CD14-positive monocyte (primary cell): Measurements from ENCODE around the gene DPH1. TPM values are rescaled to one million over a fixed set of nuclear protein-coding genes. Genes with fewer than 3 reads are reported as not detected.

ENCODE experiments used
- DNase-seq, 3 donors: peaks; one replicate each; pipeline ENCODE4 v3.0.0-alpha.2; 2011 to 2022
- H2AFZ ChIP-seq: 2 replicates; pipeline ENCODE4 v1.6.0; 2012; ENCODE audit warnings: mild to moderate bottlenecking, low read depth, low read length, inconsistent platforms; ENCODE audit not compliant: insufficient read depth, poor library complexity, severe bottlenecking
- H3K27ac ChIP-seq, 2 donors: 1 replicate in 1 of 2; 2 replicates in 1 of 2; pipeline ENCODE4 v1.5.1; 2012 to 2013; ENCODE audit warnings: low read length in 2 of 2, control low read depth in 1 of 2, inconsistent platforms in 1 of 2, low read depth in 1 of 2, mild to moderate bottlenecking in 1 of 2
- H3K27me3 ChIP-seq, 2 donors: one replicate each; pipeline versions ENCODE4 v1.6.0 to v1.6.1; 2011 to 2013; ENCODE audit warnings: low read length in 2 of 2; ENCODE audit not compliant: control insufficient read depth in 2 of 2, insufficient read depth in 2 of 2
- H3K36me3 ChIP-seq, 2 donors: replicated peaks in 1 of 2; 1 replicate in 1 of 2; 2 replicates in 1 of 2; pipeline versions ENCODE4 v1.5.1 to v1.6.1; 2012 to 2013; ENCODE audit warnings: low read length in 2 of 2, control low read depth in 1 of 2, inconsistent platforms in 1 of 2, mild to moderate bottlenecking in 1 of 2; ENCODE audit not compliant: insufficient read depth in 2 of 2, control insufficient read depth in 1 of 2
- H3K4me1 ChIP-seq, 2 donors: 1 replicate in 1 of 2; 2 replicates in 1 of 2; pipeline versions ENCODE4 v1.5.1 to v1.6.1; 2012 to 2013; ENCODE audit warnings: low read length in 2 of 2, control low read depth in 1 of 2, inconsistent platforms in 1 of 2, mild to moderate bottlenecking in 1 of 2, moderate library complexity in 1 of 2; ENCODE audit not compliant: insufficient read depth in 2 of 2, control insufficient read depth in 1 of 2
- H3K4me2 ChIP-seq: replicated peaks from 2 replicates; pipeline ENCODE3; 2012; ENCODE audit warnings: low read length, moderate library complexity, mild to moderate bottlenecking; ENCODE audit not compliant: poor library complexity, severe bottlenecking; ENCODE audit errors: extremely low read depth
- H3K4me3 ChIP-seq, 3 experiments: fragments of 200-600 bp in 1 of 3; sonication (generic) in 1 of 3; replicated peaks in 1 of 3; 1 replicate in 2 of 3; 2 replicates in 1 of 3; pipeline ENCODE4 v1.5.1; 2011 to 2013; ENCODE audit warnings: low read length in 3 of 3, mild to moderate bottlenecking in 3 of 3, control low read depth in 2 of 3, low read depth in 2 of 3, inconsistent platforms in 1 of 3, moderate library complexity in 1 of 3
- H3K79me2 ChIP-seq: 2 replicates; pipeline ENCODE4 v1.6.0; 2012; ENCODE audit warnings: mild to moderate bottlenecking, control low read depth, inconsistent platforms, low read length, moderate library complexity; ENCODE audit not compliant: insufficient read depth
- H3K9ac ChIP-seq: 2 replicates; pipeline ENCODE4 v1.6.0; 2017; ENCODE audit warnings: low read length, mild to moderate bottlenecking; ENCODE audit not compliant: insufficient read depth, poor library complexity, severe bottlenecking
- H3K9me3 ChIP-seq, 2 donors: replicated peaks in 1 of 2; 1 replicate in 1 of 2; 2 replicates in 1 of 2; pipeline versions ENCODE4 v1.5.1 to v1.6.1; 2012 to 2013; ENCODE audit warnings: low read length in 2 of 2, control low read depth in 1 of 2; ENCODE audit not compliant: control insufficient read depth in 1 of 2, insufficient read depth in 1 of 2
- H4K20me1 ChIP-seq: 2 replicates; pipeline ENCODE4 v1.6.0; 2012; ENCODE audit warnings: mild to moderate bottlenecking, low read length, control low read depth, moderate library complexity; ENCODE audit not compliant: insufficient read depth
- H3K27ac Mint-ChIP-seq, 7 donors: one replicate each; pipeline ENCODE4 v1.8.0; 2020; ENCODE audit warnings: mild to moderate bottlenecking in 7 of 7, mixed read lengths in 7 of 7, moderate library complexity in 6 of 7, inconsistent platforms in 2 of 7
- H3K27me3 Mint-ChIP-seq, 3 donors: one replicate each; pipeline ENCODE4 v1.8.0; 2021 to 2022; ENCODE audit warnings: low read depth in 3 of 3, mild to moderate bottlenecking in 3 of 3, mixed read lengths in 3 of 3, moderate library complexity in 3 of 3, inconsistent platforms in 1 of 3
- H3K36me3 Mint-ChIP-seq, 2 donors: one replicate each; pipeline ENCODE4 v1.8.0; 2020; ENCODE audit warnings: mixed read lengths in 2 of 2, inconsistent platforms in 1 of 2, mild to moderate bottlenecking in 1 of 2
- H3K4me1 Mint-ChIP-seq: one replicate; pipeline ENCODE4 v1.8.0; 2020; ENCODE audit warnings: mild to moderate bottlenecking, mixed read lengths
- H3K4me3 Mint-ChIP-seq, 2 donors: one replicate each; pipeline ENCODE4 v1.8.0; 2020; ENCODE audit warnings: mild to moderate bottlenecking in 2 of 2, mixed read lengths in 2 of 2, moderate library complexity in 1 of 2
- H3K9me3 Mint-ChIP-seq, 7 donors: one replicate each; pipeline ENCODE4 v1.8.0; 2020 to 2022; ENCODE audit warnings: mixed read lengths in 7 of 7, mild to moderate bottlenecking in 6 of 7, moderate library complexity in 6 of 7, inconsistent platforms in 2 of 7
- WGBS: methylation state at CpG from one replicate; pipeline ENCODE4 v1.1.5; 2013; ENCODE audit warnings: missing lambda C conversion rate; ENCODE audit not compliant: insufficient coverage; 5-methylcytosine and 5-hydroxymethylcytosine counted together
- intact Hi-C, 2 donors: fragments of 100-400 bp; cut with micrococcal nuclease; formaldehyde crosslinking; loops; one replicate each; pipeline versions ENCODE4 v1.15.0 to v1.15.1; 2023
- polyA plus RNA-seq, 3 donors: library from polyadenylated mRNA; depleted of rRNA in 1 of 3; unstranded in 2 of 3; stranded (reverse) in 1 of 3; fragments of 300-500 nt in 2 of 3; fragments of >200 nt in 1 of 3; fragmentation: Illumina TruSeq in 2 of 3; gene quantifications; 1 replicate in 2 of 3; 2 replicates in 1 of 3; pipeline ENCODE4 v1.2.3, GENCODE V29; 2012 to 2021
- TF ChIP-seq, protein P1 (sequence below): fragments of 200-600 bp; IDR thresholded peaks from one replicate; pipeline ENCODE4 v1.8.0; 2022; ENCODE audit warnings: antibody characterized with exemption, mild to moderate bottlenecking

DPH1 gene
- polyA plus RNA-seq, 3 donors = 7.5 to 29.4 (median 9.3) TPM

DNA sequence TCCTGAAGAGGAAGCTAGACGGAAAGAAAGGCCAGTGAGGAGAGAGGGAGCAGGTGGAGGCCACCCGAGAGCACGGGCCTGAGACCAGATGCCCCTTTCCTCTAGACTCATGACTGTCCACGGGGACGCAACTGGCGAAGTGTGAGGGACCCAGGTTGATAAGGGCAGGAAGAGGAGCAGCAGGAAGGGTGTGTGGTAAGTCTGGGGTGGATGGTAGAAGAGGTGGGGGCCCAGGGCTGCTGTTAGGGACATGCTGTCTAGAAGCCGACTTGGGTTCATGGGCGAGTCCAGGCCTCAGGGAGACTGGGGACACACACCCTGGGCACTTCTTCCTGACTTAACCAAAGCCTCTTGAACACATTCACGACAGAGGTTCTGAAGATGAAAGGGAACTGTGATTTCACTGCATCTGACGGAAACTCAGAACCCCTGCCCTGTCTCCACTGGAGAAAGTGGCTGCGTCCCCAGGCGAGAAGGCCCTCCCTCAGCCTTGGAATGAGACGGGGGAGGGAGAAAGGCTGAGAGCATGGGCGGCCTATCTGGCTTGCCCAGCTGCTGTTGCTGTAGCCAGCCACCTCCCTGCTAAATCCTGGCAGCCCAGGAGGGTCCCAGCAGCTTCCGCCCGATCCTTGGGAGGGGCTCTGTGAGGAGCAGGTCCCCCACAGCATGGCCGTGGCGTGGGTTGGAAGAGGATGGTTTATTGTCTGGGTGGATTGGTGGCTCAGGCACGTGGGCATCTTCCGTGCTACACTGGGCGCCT lies 30.9 kb downstream of the DPH1 start:
- Histone ChIP-seq H3K9me3 (peaks cover 0 to 3% of the 10 kb centered on the region in 2 donors), H2AFZ (no peak overlapping the region), H3K79me2 (no peaks in the 10 kb centered on the region), H3K4me3 (no peak overlapping the region), H3K27me3 (peaks cover 8 to 20% of the 10 kb centered on the region in 2 donors), H3K9ac (no peak overlapping the region), H4K20me1 (peaks cover 7% of the 10 kb centered on the region), H3K4me1 (peaks cover 31 to 49% of the 10 kb centered on the region in 2 donors), H3K36me3 (peaks cover 13 to 42% of the 10 kb centered on the region in 2 donors), H3K4me2 (no peak overlapping the region), H3K27ac (no peak overlapping the region)
- peak overlapping the region in 1 of 2 donors; percentile 80 for H3K4me3 Mint-ChIP-seq
- no peak for DNase-seq
- peaks cover 33% of the 10 kb centered on the region for H3K4me1 Mint-ChIP-seq
- H3K27ac Mint-ChIP-seq = peak overlapping the region in 2 of 7 donors; percentile 72 to 89
- intact Hi-C loops = no loop called here
- H3K36me3 Mint-ChIP-seq = peaks cover 46 to 55% of the 10 kb centered on the region in 2 donors
- peaks cover 0 to 2% (median 0%) of the 10 kb centered on the region in 7 donors for H3K9me3 Mint-ChIP-seq
- peaks cover 15 to 48% (median 21%) of the 10 kb centered on the region in 3 donors for H3K27me3 Mint-ChIP-seq
- TF ChIP-seq, protein P1, sequence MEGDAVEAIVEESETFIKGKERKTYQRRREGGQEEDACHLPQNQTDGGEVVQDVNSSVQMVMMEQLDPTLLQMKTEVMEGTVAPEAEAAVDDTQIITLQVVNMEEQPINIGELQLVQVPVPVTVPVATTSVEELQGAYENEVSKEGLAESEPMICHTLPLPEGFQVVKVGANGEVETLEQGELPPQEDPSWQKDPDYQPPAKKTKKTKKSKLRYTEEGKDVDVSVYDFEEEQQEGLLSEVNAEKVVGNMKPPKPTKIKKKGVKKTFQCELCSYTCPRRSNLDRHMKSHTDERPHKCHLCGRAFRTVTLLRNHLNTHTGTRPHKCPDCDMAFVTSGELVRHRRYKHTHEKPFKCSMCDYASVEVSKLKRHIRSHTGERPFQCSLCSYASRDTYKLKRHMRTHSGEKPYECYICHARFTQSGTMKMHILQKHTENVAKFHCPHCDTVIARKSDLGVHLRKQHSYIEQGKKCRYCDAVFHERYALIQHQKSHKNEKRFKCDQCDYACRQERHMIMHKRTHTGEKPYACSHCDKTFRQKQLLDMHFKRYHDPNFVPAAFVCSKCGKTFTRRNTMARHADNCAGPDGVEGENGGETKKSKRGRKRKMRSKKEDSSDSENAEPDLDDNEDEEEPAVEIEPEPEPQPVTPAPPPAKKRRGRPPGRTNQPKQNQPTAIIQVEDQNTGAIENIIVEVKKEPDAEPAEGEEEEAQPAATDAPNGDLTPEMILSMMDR = no peak
- 88% methylated on average over 10 of the region's 21 CpGs for WGBS

- Histone ChIP-seq H3K9me3 (peaks cover 0 to 3% of the 10 kb centered on the region in 2 donors), H3K4me1 (peaks cover 26 to 42% of the 10 kb centered on the region in 2 donors), H3K79me2 (no peaks in the 10 kb centered on the region), H3K36me3 (peaks cover 18 to 48% of the 10 kb centered on the region in 2 donors), H2AFZ (no peak overlapping the region), H3K4me2 (no peak overlapping the region), H3K4me3 (no peak overlapping the region), H4K20me1 (peaks cover 7% of the 10 kb centered on the region), H3K27me3 (peaks cover 8 to 15% of the 10 kb centered on the region in 2 donors), H3K27ac (no peak overlapping the region), H3K9ac (no peak overlapping the region)
- peaks cover 12 to 43% (median 17%) of the 10 kb centered on the region in 3 donors for H3K27me3 Mint-ChIP-seq
- intact Hi-C loops = no loop called here
- H3K4me3 Mint-ChIP-seq = no peak overlapping the region
- peaks cover 30% of the 10 kb centered on the region for H3K4me1 Mint-ChIP-seq
- WGBS = 94% methylated on average over 16 of the region's 17 CpGs
- H3K27ac Mint-ChIP-seq = peak overlapping the region in 1 of 7 donors; percentile 61
- DNase-seq = no peak
- H3K36me3 Mint-ChIP-seq = peaks cover 51 to 61% of the 10 kb centered on the region in 2 donors
- TF ChIP-seq, protein P1 = no peak
- H3K9me3 Mint-ChIP-seq = peaks cover 0 to 2% (median 0%) of the 10 kb centered on the region in 7 donors
These were observed 31.5 kb downstream of the DPH1 start for GRCh38 chr17:2061441-2061958.
